VCaP (cell line): ENCODE data around the gene FDXACB1.
A peak's percentile ranks its signal among the peaks of the same experiment; 100 is the strongest.

ENCODE experiments used
- H3K27ac ChIP-seq: fragments of 450-650 bp; 2 replicates; pipeline ENCODE4 v1.5.1; 2017
- CTCF ChIP-seq: fragments of 450-650 bp; conservative IDR thresholded peaks from 2 replicates; pipeline ENCODE4 v1.5.1; 2017; ENCODE audit warnings: mild to moderate bottlenecking, moderate library complexity

Gene FDXACB1

GRCh38 chr11:111913031-111913861, 34.3 kb upstream of the FDXACB1 start:
- TF ChIP-seq CTCF: no peak

GRCh38 chr11:111912535-111912934, 33.6 kb upstream of the FDXACB1 start, which contains the start of gene HSPB2:
HSPB2 (plus strand) TSS chr11:111912734; CDS start chr11:111912830, 96 bp downstream.
- TF ChIP-seq CTCF: no peak
- peak within 1 kb of the TSS; percentile 36 for H3K27ac ChIP-seq

More at GRCh38 chr11:111913031-111913861, 34.3 kb upstream of the FDXACB1 start:
- H3K27ac ChIP-seq: no peak overlapping the region

GRCh38 chr11:111911563-111912401, 32.8 kb upstream of the FDXACB1 start, which contains the start of gene CRYAB:
CRYAB (minus strand) TSS chr11:111911770; CDS start chr11:111911724, 46 bp downstream.
- no peak for TF ChIP-seq CTCF
- peak within 1 kb of the TSS; percentile 36 for H3K27ac ChIP-seq

- no peak for TF ChIP-seq CTCF
- no peak overlapping the region; the same call in 1 of the 2 replicates for H3K27ac ChIP-seq
Observed at GRCh38 chr11:111910676-111911562, 32.0 kb upstream of the FDXACB1 start.

GRCh38 chr11:111909378-111909777, 30.4 kb upstream of the FDXACB1 start:
- TF ChIP-seq CTCF: no peak
- H3K27ac ChIP-seq: no peak overlapping the region

GRCh38 chr11:111908639-111909305, 29.8 kb upstream of the FDXACB1 start:
- TF ChIP-seq CTCF: no peak
- no peak overlapping the region for H3K27ac ChIP-seq
